Renal cortex interstitium (tissue), 11 donors: ENCODE data around the gene KNDC1. TPM values are rescaled to one million over a fixed set of nuclear protein-coding genes. Genes with fewer than 3 reads are reported as not detected.

Source experiments
- DNase-seq, 11 donors: peaks; one replicate each; pipeline ENCODE4 v3.0.0-alpha.2; 2013; ENCODE audit warnings: low read depth in 9 of 11, low spot score in 4 of 11; ENCODE audit errors: extremely low read depth in 1 of 11
- polyA plus RNA-seq, 3 donors: library from polyadenylated mRNA; unstranded; fragments of 120-200 nt; gene quantifications; one replicate each; pipeline ENCODE4 v1.2.1, GENCODE V29; 2013; ENCODE audit not compliant: insufficient read length in 3 of 3

KNDC1 gene
- polyA plus RNA-seq, 3 donors = 4.9 to 9.1 (median 7.8) TPM

DNA sequence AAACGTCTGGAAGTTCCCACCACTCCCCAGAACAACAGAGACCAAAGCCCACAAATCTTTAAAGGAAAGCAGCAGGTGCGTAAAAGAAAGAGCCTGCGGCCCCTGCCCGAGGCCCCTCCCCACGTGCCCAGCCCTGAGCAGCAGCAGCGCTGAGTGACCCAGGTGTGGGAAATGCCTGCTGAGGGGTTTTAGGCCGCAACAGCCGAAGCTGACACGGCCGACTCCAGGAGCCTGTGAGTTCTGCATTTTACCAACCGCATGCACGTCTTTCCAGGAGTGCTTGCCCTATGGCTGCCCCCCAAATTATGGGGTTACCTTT is 1.6 kb upstream of the KNDC1 start:
- DNase-seq = no peak

- peak in 3 of 11 donors; percentile 37 to 71 (median 44) for DNase-seq
Observed at GRCh38 chr10:133158756-133159610, 1.0 kb upstream of the KNDC1 start.

GRCh38 chr10:133159611-133159949 is 439 bp upstream of the KNDC1 start:
- DNase-seq = no peak

GRCh38 chr10:133160826-133161471 is 930 bp downstream of the KNDC1 start:
- DNase-seq = no peak

DNA sequence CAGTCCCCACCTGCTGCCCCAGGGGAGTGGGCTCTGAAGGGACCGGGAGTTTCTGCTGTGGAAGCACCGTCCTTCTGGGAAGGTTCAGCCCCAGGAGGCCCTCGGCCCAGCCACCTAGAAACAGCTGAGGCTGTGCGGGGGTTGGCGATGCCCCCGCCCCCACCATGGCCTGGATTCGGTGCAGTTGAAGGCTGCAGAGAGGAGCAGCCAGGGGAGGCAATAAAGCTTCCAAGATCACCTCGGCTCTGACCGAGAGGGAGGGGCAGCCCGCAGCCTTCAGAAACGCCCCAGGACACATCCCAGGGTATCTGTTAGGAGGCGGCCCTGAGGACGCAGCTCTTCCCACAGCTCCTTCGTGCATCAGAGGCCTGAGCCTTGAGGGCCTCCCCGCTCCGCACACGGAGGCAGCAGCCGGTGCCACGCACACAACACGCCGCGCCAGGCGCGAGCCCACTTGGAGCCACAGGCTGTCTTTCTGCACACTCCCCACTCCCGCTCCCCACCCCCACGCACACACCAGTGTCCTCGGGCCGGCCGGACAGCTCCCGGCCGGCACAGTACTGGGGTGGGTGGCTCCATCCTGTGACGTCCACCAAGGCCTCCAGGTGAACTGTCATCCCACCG is 1.6 kb downstream of the KNDC1 start:
- DNase-seq = no peak

GRCh38 chr10:133162178-133162909 is 2.3 kb downstream of the KNDC1 start:
- no peak for DNase-seq

- no peak for DNase-seq
Observed at GRCh38 chr10:133162910-133163856, 3.2 kb downstream of the KNDC1 start.

- DNase-seq = peak in 3 of 11 donors; percentile 51 to 54 (median 53)
Observed at GRCh38 chr10:133163889-133164815, 4.1 kb downstream of the KNDC1 start.

- DNase-seq = no peak
Observed at GRCh38 chr10:133164816-133165555, 5.0 kb downstream of the KNDC1 start.

DNA sequence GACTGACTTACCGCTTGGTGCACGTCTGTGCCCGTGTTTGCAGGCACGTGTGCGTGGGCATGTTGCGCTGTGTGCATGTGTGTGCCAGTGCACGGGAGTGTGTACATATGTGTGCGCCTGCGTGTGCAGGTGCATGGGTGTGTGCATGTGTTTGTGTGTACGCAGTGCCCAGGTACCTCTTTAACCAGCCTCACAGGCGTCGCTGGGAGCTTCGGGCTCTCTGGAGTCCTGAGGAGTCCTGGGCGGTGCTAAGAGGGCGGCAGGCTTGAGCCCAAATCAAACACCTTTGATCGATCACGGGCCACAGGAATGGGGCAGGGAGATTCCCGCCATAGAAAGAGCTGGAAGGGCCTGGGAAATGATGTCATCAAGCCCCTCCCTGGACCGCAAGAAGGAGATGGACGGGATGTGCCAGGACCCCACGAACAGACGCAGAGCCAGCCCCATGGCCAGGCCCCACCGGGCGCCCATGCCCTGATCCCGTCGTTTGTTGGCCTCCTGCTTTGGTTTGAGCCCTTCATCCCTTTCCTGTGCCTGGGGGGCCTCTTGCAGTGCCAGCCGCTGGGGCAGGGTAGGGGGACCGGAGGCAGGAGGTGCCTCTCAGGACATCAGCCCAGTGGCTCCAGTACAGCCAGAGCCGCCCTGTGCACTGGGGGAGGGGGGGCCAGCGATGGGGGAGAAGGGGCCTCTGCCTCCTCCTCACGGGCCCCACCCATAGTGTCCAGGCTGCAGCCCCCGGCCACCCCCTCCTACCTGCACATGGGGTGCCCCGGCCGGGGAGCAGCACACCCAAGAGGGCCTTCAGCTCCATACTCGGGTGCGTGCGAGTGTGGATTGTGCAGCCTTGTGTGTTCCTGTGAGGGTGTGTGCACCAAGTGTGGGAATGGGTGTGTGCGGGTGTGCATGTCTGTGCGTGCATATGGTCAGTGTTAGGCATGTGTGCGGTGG is 5.8 kb downstream of the KNDC1 start:
- DNase-seq = no peak

- no peak for DNase-seq
Observed at GRCh38 chr10:133166504-133166827, 6.4 kb downstream of the KNDC1 start.

DNA sequence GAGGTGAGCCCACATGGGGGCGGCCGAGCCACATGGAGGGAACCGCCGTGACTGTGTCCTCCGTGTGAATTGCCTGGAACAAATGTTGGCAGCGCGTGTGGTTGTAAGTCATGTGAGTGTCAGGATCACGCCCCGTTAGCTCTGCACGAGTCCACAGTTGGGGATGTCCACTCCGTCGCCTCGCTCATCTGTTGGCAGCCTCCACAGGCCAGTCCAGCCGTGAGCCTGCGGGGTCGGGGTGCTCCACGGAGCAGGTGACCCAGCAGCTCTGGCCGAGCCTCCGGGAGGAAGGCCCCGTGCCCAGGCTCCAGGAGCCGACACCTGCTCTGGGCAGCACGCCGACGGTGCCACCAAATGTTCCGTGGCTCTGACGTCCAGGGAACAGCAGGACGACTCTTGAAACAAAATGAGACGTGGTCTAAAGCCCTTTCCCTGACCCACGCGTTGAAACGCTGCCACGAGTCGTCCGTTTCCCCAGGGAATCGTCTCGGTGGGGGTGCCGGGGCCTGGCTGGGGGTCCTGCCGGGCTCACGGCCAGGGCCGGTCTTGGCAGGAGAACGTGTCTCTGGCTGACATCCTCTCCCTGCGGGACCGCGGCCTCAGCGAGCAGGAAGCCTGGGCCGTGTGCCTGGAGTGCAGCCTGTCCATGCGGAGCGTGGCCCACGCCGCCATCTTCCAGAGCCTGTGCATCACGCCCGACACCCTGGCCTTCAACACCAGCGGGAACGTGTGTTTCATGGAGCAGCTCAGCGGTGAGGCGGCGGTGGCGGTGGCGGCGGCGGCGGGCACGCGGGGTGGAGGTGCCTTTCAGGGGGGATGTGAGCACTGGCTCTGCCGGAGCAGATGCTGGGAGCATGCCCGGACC is 7.0 kb downstream of the KNDC1 start:
- no peak for DNase-seq

- no peak for DNase-seq
Observed at GRCh38 chr10:133167693-133168616, 7.9 kb downstream of the KNDC1 start.

GRCh38 chr10:133168617-133169031 is 8.6 kb downstream of the KNDC1 start:
- no peak for DNase-seq
